Fibroblast of gingiva (primary cell): ENCODE results near the gene PTPRT.
"Not testable (repeated sequence)": the region's sequence is repeated elsewhere in the genome, so short reads cannot be mapped to it uniquely, and the experiment has no call there.

Experiments
- DNase-seq: peaks from one replicate; pipeline ENCODE4 v3.0.0-alpha.2; 2011; ENCODE audit warnings: low read depth

Gene PTPRT

GRCh38 chr20:42281801-42282200 is 907.9 kb downstream of the PTPRT start:
- DNase-seq, result no peak

- no peak for DNase-seq
These were observed 912.7 kb downstream of the PTPRT start for GRCh38 chr20:42276718-42277602.

- no peak for DNase-seq
These were observed 914.7 kb downstream of the PTPRT start for GRCh38 chr20:42274986-42275385.

GRCh38 chr20:42272516-42272915 is 917.2 kb downstream of the PTPRT start:
- no peak for DNase-seq

- DNase-seq, result no peak
These were observed 919.2 kb downstream of the PTPRT start for GRCh38 chr20:42270539-42270938.

GRCh38 chr20:42267793-42268384 is 921.8 kb downstream of the PTPRT start:
- no peak for DNase-seq

- DNase-seq, result no peak
These were observed 927.9 kb downstream of the PTPRT start for GRCh38 chr20:42261766-42262270.

GRCh38 chr20:42260184-42260583 is 929.5 kb downstream of the PTPRT start:
- DNase-seq, result no peak

- no peak for DNase-seq
These were observed 930.3 kb downstream of the PTPRT start for GRCh38 chr20:42259389-42259788.

GRCh38 chr20:42258564-42259302 is 931.0 kb downstream of the PTPRT start:
- no peak for DNase-seq

- DNase-seq, result no peak
These were observed 933.9 kb downstream of the PTPRT start for GRCh38 chr20:42255821-42256220.

GRCh38 chr20:42254673-42255072 is 935.0 kb downstream of the PTPRT start:
- no peak for DNase-seq

- no peak for DNase-seq
These were observed 937.6 kb downstream of the PTPRT start for GRCh38 chr20:42252116-42252515.

GRCh38 chr20:42218621-42219374 is 970.9 kb downstream of the PTPRT start:
- no peak for DNase-seq

GRCh38 chr20:42214074-42214473 is 975.6 kb downstream of the PTPRT start:
- DNase-seq, result no peak

GRCh38 chr20:42212391-42212790 is 977.3 kb downstream of the PTPRT start:
- DNase-seq, result no peak

GRCh38 chr20:42206557-42206956 is 983.1 kb downstream of the PTPRT start:
- DNase-seq, result not testable (repeated sequence)

GRCh38 chr20:42204109-42204660 is 985.5 kb downstream of the PTPRT start:
- no peak for DNase-seq

GRCh38 chr20:42197599-42197998 is 992.1 kb downstream of the PTPRT start:
- no peak for DNase-seq

GRCh38 chr20:42193119-42193518 is 996.6 kb downstream of the PTPRT start:
- no peak for DNase-seq

GRCh38 chr20:42192321-42192720 is 997.4 kb downstream of the PTPRT start:
- DNase-seq, result no peak
